Uterus (tissue), 4 donors: ENCODE results near the gene DPP6. TPM values are rescaled to one million over a fixed set of nuclear protein-coding genes. Genes with fewer than 3 reads are reported as not detected.

Experiments
- DNase-seq, 2 donors: peaks; one replicate each; pipeline ENCODE4 v3.0.0-alpha.2; 2019 to 2020
- H3K27ac ChIP-seq, 2 donors: fragments of 200-600 bp; sonication (generic); 1 replicate in 1 of 2; 2 replicates in 1 of 2; pipeline ENCODE4 v1.5.1; 2016 to 2018
- H3K27me3 ChIP-seq, 2 donors: fragments of 200-600 bp; sonication (generic); one replicate each; pipeline ENCODE4 v1.5.1; 2018 to 2019; ENCODE audit warnings: control low read depth in 1 of 2
- H3K36me3 ChIP-seq, 2 donors: fragments of 200-600 bp; sonication (generic); one replicate each; pipeline ENCODE4 v1.5.1; 2019; ENCODE audit warnings: control low read depth in 1 of 2
- H3K4me1 ChIP-seq, 2 donors: fragments of 200-600 bp; sonication (generic); one replicate each; pipeline ENCODE4 v1.5.1; 2018 to 2019; ENCODE audit warnings: control low read depth in 1 of 2
- H3K4me3 ChIP-seq, 2 donors: fragments of 200-600 bp; sonication (generic); 1 replicate in 1 of 2; 2 replicates in 1 of 2; pipeline ENCODE4 v1.5.1; 2018 to 2019; ENCODE audit warnings: mild to moderate bottlenecking in 1 of 2
- H3K9me3 ChIP-seq, 2 donors: fragments of 200-600 bp; sonication (generic); one replicate each; pipeline ENCODE4 v1.5.1; 2019; ENCODE audit warnings: control low read depth in 1 of 2
- POLR2A ChIP-seq, 2 donors: fragments of 450-650 bp; IDR thresholded peaks; one replicate each; pipeline ENCODE4 v1.6.1; 2016; ENCODE audit warnings: antibody characterized with exemption in 2 of 2, mild to moderate bottlenecking in 1 of 2, moderate library complexity in 1 of 2
- intact Hi-C: fragments of 100-400 bp; cut with DNase I; formaldehyde crosslinking; loops from one replicate; pipeline ENCODE4 v1.15.1; 2023; ENCODE audit warnings: low total_unique reads
- total RNA-seq, 4 donors: library from RNA; depleted of rRNA in 3 of 4; stranded (reverse); fragments of >200 nt in 3 of 4; gene quantifications; one replicate each; pipeline versions ENCODE4 v1.1.0 to v1.2.4, GENCODE V29; 2014 to 2023
- TF ChIP-seq, protein P1 (sequence below), 4 experiments: fragments of 200-600 bp in 2 of 4; fragments of 450-650 bp in 2 of 4; sonication (generic) in 2 of 4; IDR thresholded peaks; one replicate each; pipeline ENCODE4 v1.5.1; 2016 to 2019; ENCODE audit warnings: antibody characterized with exemption in 4 of 4, mild to moderate bottlenecking in 2 of 4, moderate library complexity in 1 of 4
- donor health status: DM: yes; HTN: yes; CAD: no.

Gene DPP6
- total RNA-seq, 4 donors from 2014 or later = 4.1 to 107 (median 42.7) TPM

- TF ChIP-seq, protein P1, sequence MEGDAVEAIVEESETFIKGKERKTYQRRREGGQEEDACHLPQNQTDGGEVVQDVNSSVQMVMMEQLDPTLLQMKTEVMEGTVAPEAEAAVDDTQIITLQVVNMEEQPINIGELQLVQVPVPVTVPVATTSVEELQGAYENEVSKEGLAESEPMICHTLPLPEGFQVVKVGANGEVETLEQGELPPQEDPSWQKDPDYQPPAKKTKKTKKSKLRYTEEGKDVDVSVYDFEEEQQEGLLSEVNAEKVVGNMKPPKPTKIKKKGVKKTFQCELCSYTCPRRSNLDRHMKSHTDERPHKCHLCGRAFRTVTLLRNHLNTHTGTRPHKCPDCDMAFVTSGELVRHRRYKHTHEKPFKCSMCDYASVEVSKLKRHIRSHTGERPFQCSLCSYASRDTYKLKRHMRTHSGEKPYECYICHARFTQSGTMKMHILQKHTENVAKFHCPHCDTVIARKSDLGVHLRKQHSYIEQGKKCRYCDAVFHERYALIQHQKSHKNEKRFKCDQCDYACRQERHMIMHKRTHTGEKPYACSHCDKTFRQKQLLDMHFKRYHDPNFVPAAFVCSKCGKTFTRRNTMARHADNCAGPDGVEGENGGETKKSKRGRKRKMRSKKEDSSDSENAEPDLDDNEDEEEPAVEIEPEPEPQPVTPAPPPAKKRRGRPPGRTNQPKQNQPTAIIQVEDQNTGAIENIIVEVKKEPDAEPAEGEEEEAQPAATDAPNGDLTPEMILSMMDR (IDR thresholded peaks at IDR 0.05) = no peak
- TF ChIP-seq POLR2A (IDR thresholded peaks at IDR 0.05) = no peak
- H3K9me3 ChIP-seq = no peaks in the 10 kb centered on the region
- no peak overlapping the region for H3K27ac ChIP-seq
These were observed 312.0 kb downstream of the DPP6 start for GRCh38 chr7:154364170-154364569.

DNA sequence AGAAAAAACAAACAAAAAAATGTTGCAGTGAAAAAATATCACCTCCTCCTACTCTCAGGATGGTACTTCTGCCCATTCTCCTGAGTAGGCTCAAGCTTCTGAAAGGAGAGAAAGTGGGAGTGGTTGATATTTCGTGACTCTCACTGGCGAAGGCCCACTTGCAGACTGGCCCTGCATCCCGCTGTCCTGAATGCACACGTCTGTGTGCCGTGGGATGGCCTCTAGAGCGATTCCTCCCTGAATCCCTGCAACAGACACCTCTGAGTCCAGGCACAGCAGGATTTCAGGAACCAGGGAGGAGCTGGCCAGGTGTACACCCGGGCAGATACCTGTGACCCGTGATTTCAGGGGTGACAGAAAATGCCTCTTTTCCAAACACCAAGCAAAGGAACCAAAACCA lies 319.2 kb downstream of the DPP6 start:
- Histone ChIP-seq H3K27ac (no peak overlapping the region), H3K4me3 (no peak overlapping the region), H3K36me3 (no peaks in the 10 kb centered on the region), H3K4me1 (no peaks in the 10 kb centered on the region), H3K27me3 (no peaks in the 10 kb centered on the region), H3K9me3 (no peaks in the 10 kb centered on the region)
- TF ChIP-seq, protein P1 (IDR thresholded peaks at IDR 0.05) = no peak
- no peak for TF ChIP-seq POLR2A (IDR thresholded peaks at IDR 0.05)
- intact Hi-C loops = no loop called here
- DNase-seq = no peak

More at GRCh38 chr7:154364170-154364569, 312.0 kb downstream of the DPP6 start:
- no peak for DNase-seq
- Histone ChIP-seq H3K36me3 (no peaks in the 10 kb centered on the region), H3K4me3 (no peak overlapping the region), H3K27me3 (no peaks in the 10 kb centered on the region), H3K4me1 (no peaks in the 10 kb centered on the region)
- intact Hi-C loops = no loop called here

DNA sequence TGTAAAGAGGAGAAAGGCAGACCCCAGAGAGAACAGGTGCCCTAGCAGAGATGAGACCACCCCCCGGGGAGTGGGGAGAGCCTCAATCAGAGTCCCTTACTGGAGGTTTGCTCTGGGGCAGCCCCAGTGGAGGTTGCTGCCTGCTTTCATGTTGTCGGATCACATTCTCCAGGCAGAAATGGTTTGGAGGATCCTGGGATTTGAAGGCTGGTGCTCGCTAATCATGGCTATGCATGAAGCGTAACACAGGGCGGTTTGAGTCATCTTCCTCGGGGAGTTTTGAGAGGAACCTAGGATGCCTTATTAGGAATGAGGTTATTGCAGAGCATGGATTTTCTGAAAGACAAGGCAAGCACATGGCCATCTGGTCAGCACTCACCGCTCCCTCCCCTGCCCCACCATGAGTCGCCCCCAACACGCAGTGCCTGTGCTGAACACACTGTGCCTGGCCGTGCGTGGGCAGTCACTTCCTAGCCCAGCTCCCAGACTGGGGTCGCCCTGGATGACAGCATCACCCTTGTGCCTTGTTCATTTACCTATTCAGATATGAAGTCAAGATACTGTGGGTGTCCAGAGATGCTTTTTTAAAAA lies 319.9 kb downstream of the DPP6 start:
- H3K4me3 ChIP-seq = no peak overlapping the region
- no peak for TF ChIP-seq POLR2A (IDR thresholded peaks at IDR 0.05)
- TF ChIP-seq, protein P1 (IDR thresholded peaks at IDR 0.05) = no peak
- intact Hi-C loops = no loop called here
- H3K27me3 ChIP-seq = no peaks in the 10 kb centered on the region
- H3K9me3 ChIP-seq = no peaks in the 10 kb centered on the region
- no peak for DNase-seq
- H3K4me1 ChIP-seq = no peaks in the 10 kb centered on the region
- H3K27ac ChIP-seq = no peak overlapping the region
- no peaks in the 10 kb centered on the region for H3K36me3 ChIP-seq

DNA sequence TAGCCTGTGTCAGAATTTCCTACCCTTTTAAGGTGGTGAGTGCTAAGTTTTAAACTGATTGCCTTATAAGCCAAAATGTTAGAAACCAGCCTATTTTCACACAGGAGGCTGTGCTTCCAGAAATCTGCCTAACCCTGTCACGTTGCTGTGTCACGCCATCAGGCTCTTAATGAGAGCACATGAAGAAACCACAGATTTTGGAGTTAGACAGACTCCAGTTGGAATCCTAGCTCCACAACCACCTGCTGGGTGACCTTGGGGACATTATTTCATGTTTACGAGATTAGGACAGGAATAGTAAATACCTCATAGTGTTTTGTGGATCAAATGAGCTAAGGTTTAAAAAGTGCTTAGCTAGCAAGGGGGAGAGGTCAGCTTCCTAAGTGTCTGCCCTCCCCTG lies 321.8 kb downstream of the DPP6 start:
- Histone ChIP-seq H3K4me1 (no peaks in the 10 kb centered on the region), H3K36me3 (no peaks in the 10 kb centered on the region), H3K4me3 (no peak overlapping the region), H3K27me3 (no peaks in the 10 kb centered on the region), H3K9me3 (no peaks in the 10 kb centered on the region), H3K27ac (no peak overlapping the region)
- intact Hi-C loops = no loop called here
- no peak for DNase-seq
- TF ChIP-seq, protein P1 (IDR thresholded peaks at IDR 0.05) = no peak
- TF ChIP-seq POLR2A (IDR thresholded peaks at IDR 0.05) = no peak

DNA sequence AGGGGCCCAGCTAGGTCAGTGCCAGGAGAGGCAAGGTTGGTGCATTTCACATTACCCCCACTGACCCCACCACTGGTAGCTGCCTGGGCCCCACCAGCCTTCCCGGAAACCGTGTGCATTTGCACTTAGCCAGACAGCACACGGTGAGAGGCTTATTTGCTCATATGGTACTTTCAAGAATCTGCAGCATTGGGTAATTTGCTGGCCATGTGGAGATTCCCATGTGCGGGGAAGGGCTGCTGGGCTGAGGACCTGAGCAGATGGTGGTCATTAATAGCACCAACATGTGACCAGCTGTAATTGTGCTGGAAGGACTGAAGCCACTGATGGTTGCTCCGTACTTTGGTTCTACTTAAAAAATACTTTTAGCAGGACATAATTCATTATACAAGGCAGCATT lies 323.8 kb downstream of the DPP6 start:
- TF ChIP-seq, protein P1 (IDR thresholded peaks at IDR 0.05) = no peak
- no peak for TF ChIP-seq POLR2A (IDR thresholded peaks at IDR 0.05)
- intact Hi-C loops = no loop called here
- no peak for DNase-seq
- Histone ChIP-seq H3K9me3 (no peaks in the 10 kb centered on the region), H3K27ac (no peak overlapping the region), H3K27me3 (no peaks in the 10 kb centered on the region), H3K36me3 (no peaks in the 10 kb centered on the region), H3K4me3 (no peak overlapping the region), H3K4me1 (no peaks in the 10 kb centered on the region)
